ENCODE results near the gene MBNL1. TPM values are rescaled to one million over a fixed set of nuclear protein-coding genes. Genes with fewer than 3 reads are reported as not detected.

Gene MBNL1
- total RNA-seq, 4 donors from 2014 or later: 152 to 286 (median 228) TPM

DNA sequence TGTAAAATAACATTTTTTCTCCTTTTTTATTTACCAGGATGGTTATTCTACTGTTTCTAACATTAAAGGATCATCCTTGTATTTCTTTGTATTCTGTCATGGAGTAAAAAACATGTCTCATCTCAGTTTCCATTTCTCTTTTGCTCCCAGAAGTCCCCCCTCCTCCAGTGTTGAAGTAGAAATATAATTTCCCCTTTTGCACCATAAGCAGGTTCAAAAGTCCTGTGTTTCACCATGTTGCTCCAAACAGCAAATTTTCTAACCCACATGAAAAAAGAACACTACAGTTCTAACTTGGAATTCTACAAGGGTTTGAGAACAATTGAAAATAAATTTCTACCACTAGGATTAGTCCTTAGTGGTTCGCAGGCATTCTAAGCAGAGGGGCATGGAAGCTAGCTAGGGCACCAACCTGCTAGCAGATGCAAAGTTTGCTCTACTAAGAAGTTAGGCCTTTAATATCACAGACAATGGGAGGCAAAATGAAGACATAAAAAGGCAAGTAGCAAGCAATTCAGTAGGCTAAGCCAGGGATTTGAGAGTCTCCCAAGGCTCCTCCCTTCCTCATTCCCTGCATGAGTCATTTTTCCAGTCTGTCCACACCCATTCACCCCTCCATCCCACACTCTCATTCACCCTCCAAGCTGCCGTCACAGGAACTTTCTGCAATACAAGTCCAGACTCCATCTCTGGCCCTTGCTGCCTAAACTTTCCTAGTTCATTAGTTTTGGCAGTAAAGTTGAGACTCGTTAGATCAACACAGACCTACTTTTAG lies 2.3 kb upstream of the MBNL1 start:
- H3K4me3 ChIP-seq (ENCODE audit: low read depth, poor library complexity, severe bottlenecking): no peak overlapping the region
- DNase-seq (ENCODE audit: low spot score in 2 of 2): peak; percentile 90 to 93
- 20 to 25% methylated on average over 3 of the region's 3 CpGs for WGBS, 2 donors
- TF ChIP-seq POLR2A (IDR thresholded peaks at IDR 0.05): no peak
- TF ChIP-seq, protein P1, sequence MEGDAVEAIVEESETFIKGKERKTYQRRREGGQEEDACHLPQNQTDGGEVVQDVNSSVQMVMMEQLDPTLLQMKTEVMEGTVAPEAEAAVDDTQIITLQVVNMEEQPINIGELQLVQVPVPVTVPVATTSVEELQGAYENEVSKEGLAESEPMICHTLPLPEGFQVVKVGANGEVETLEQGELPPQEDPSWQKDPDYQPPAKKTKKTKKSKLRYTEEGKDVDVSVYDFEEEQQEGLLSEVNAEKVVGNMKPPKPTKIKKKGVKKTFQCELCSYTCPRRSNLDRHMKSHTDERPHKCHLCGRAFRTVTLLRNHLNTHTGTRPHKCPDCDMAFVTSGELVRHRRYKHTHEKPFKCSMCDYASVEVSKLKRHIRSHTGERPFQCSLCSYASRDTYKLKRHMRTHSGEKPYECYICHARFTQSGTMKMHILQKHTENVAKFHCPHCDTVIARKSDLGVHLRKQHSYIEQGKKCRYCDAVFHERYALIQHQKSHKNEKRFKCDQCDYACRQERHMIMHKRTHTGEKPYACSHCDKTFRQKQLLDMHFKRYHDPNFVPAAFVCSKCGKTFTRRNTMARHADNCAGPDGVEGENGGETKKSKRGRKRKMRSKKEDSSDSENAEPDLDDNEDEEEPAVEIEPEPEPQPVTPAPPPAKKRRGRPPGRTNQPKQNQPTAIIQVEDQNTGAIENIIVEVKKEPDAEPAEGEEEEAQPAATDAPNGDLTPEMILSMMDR (IDR thresholded peaks at IDR 0.05): no peak
- intact Hi-C loops (cut with DNase I; ENCODE audit: low total_unique reads): no loop called here

GRCh38 chr3:152267831-152268554 lies 736 bp upstream of the MBNL1 start:
- no peak for DNase-seq (ENCODE audit: low spot score in 2 of 2)
- 5 to 8% methylated on average over 14 to 16 of the region's 16 CpGs for WGBS, 2 donors
- H3K4me3 ChIP-seq (ENCODE audit: low read depth, poor library complexity, severe bottlenecking): peak overlapping the region; percentile 77
- TF ChIP-seq, protein P1 (IDR thresholded peaks at IDR 0.05): no peak
- no peak for TF ChIP-seq POLR2A (IDR thresholded peaks at IDR 0.05)
- intact Hi-C loops (cut with DNase I; ENCODE audit: low total_unique reads): no loop called here

- intact Hi-C loops (cut with DNase I; ENCODE audit: low total_unique reads): no loop called here
- peak overlapping the region; percentile 77 for H3K4me3 ChIP-seq (ENCODE audit: low read depth, poor library complexity, severe bottlenecking)
- 0 to 1% methylated on average over 38 to 50 of the region's 56 CpGs for WGBS, 2 donors
- DNase-seq (ENCODE audit: low spot score in 2 of 2): peak in 1 of 2 donors; percentile 76
- no peak for TF ChIP-seq POLR2A (IDR thresholded peaks at IDR 0.05)
- TF ChIP-seq, protein P1 (IDR thresholded peaks at IDR 0.05): no peak
Measured at GRCh38 chr3:152269056-152269830, 514 bp downstream of the MBNL1 start.

DNA sequence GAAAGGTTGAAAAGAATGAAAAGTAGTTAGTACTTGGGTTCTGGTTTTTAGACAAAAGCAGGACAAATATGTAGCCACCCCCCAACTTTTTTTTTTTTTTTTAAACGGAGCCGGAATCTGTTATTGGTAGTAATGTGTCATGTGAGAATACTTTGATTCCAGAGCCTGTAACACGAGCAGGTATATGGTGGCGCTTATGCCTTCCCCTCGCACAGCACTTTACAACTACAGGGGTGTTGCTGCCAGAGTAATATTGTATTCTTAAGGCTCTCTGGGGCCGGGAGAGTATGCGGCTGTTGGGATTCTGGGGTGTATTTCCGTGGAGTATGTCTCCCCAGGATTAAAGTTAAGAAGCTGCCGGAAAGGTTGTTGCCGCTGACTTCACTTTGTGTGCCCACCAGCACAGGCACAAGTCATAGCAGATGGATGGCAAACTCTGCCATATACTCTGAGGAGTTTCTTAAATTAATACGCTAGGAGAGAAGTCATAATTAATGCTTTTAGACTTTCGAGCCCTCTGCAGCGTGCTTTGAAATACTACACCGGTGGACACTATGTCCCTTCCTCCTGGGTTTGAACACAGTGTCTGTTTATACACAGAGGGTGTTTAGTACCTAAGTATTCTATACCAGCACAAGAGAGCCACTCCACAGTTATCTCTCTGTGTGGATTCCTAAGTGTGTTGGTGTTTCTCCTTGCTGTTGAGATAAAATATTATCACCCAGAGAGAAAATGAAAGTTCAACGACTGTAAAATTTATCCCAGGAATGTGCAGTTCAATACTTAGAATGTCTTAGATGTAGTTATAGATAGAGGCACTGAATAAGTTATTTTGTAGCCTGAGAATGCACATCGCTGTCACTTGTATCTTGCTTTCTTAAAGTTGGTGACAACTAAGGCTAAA lies 1.4 kb downstream of the MBNL1 start:
- WGBS, 2 donors: 0% methylated on average over 16 of the region's 16 CpGs
- DNase-seq (ENCODE audit: low spot score in 2 of 2): peak in 1 of 2 donors; percentile 86
- H3K4me3 ChIP-seq (ENCODE audit: low read depth, poor library complexity, severe bottlenecking): peak overlapping the region; percentile 77
- TF ChIP-seq POLR2A (IDR thresholded peaks at IDR 0.05): no peak
- TF ChIP-seq, protein P1 (IDR thresholded peaks at IDR 0.05): no peak
- intact Hi-C loops (cut with DNase I; ENCODE audit: low total_unique reads): no loop called here

- TF ChIP-seq, protein P1 (IDR thresholded peaks at IDR 0.05): no peak
- TF ChIP-seq POLR2A (IDR thresholded peaks at IDR 0.05): no peak
- H3K4me3 ChIP-seq (ENCODE audit: low read depth, poor library complexity, severe bottlenecking): no peak overlapping the region
- intact Hi-C loops (cut with DNase I; ENCODE audit: low total_unique reads): no loop called here
- DNase-seq (ENCODE audit: low spot score in 2 of 2): no peak
- 11 to 16% methylated on average over 1 of the region's 1 CpG for WGBS, 2 donors
Measured at GRCh38 chr3:152270937-152271336, 2.2 kb downstream of the MBNL1 start.
